ENCODE results near the gene NAA35. TPM values are rescaled to one million over a fixed set of nuclear protein-coding genes. Genes with fewer than 3 reads are reported as not detected.

The NAA35 gene
- total and polyA plus RNA-seq, 2 experiments from 2014 or later: 19.7 to 22.0 TPM

DNA sequence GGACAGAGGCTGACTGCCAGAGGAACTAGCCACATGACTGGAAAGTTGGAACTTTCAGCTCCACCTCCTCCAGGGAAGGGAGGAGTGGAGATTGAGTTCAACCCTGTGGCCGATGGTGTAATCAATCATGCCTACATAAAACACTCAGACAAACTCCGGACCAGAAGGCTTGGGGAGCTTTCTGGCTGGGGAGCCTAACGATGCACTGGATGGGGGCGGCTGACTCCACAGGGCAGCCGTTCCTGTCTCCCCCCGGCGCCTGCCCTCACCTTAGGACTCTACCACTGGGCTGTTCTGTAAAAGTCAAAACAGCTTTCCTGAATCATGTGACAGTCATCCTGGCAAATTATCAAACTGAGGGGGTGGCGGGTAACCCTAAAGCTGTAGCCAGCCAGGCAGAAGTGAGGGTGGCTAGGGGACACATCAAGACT is 100.4 kb downstream of the NAA35 start:
- H3K9me3 ChIP-seq (ENCODE audit: low read depth): no peaks in the 10 kb centered on the region
- TF ChIP-seq EZH2phosphoT487 (IDR thresholded peaks at IDR 0.05; ENCODE audit: insufficient read depth, low read depth): no peak
- no peak for TF ChIP-seq EZH2 (IDR thresholded peaks at IDR 0.05; ENCODE audit: insufficient read depth, poor library complexity, severe bottlenecking)
- no peaks in the 10 kb centered on the region for H4K20me1 ChIP-seq (ENCODE audit: insufficient read depth)
- no peaks in the 10 kb centered on the region for H3K27me3 ChIP-seq (replicated peaks; ENCODE audit: insufficient read depth)
- no peaks in the 10 kb centered on the region for H3K79me2 ChIP-seq (ENCODE audit: insufficient read depth)
- 10 to 11% methylated on average over 8 of the region's 8 CpGs for WGBS, 2 experiments (ENCODE audit: low coverage in 1 of 2, low lambda C conversion rate in 2 of 2, missing lambda C conversion rate in 2 of 2)
- H3K36me3 ChIP-seq (ENCODE audit: low read depth): no peaks in the 10 kb centered on the region
- peak overlapping the region; percentile 52 for H3K4me2 ChIP-seq (ENCODE audit: unreplicated experiment)
- peak overlapping the region; percentile 48 for H3K4me3 ChIP-seq
- peak overlapping the region; percentile 63 for H2AFZ ChIP-seq
- in situ Hi-C loops (cut with MboI): no loop called here
- no peak overlapping the region for H3K27ac ChIP-seq
- peaks cover 15% of the 10 kb centered on the region; the same call in 1 of the 2 replicates for H3F3A ChIP-seq (ENCODE audit: insufficient read depth)
- H3K9me2 ChIP-seq (ENCODE audit: insufficient read depth): no peaks in the 10 kb centered on the region
- H3K4me1 ChIP-seq (ENCODE audit: insufficient read depth): peaks cover 9% of the 10 kb centered on the region
- DNase-seq: peak; percentile 68
- H3K9ac ChIP-seq: peak overlapping the region; percentile 45; the same call in 1 of the 2 replicates

DNA sequence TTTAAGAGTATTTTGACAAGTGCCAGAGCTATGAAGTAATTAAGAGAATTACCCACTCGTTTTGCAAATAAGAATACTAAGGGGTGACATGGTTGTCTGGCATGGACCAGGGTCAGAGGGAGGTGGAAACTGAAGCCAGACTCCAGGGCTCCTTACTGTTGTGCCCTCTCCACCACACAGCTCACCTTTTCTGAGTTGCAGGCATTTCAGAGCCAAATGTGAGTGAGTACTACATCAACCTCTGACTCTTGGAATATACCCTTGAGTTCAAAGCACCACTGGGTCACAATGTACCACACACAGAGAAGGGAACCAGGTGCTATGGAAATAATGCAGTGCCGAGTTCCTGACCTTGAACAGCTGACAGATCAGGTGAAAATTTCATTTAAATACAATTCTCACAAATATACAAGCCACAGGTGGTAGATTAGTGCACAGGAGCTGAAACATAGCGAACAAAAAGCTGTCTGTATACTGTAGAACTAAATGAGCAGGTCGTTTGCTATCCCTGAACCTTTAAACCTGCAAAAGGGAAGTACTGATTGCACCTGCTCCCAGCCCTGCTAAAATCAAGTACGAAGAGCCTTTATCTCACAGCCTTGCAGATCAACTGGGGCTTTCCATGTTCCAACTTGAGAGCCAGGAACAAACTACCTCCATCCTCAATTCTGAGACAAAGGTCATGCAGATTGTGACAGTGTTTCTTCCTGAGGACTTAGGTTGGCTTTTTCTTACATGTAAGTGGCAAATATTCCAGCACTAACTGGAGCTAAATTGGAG is 101.4 kb downstream of the NAA35 start:
- TF ChIP-seq EZH2 (IDR thresholded peaks at IDR 0.05; ENCODE audit: insufficient read depth, poor library complexity, severe bottlenecking) (no peak), EZH2phosphoT487 (IDR thresholded peaks at IDR 0.05; ENCODE audit: insufficient read depth, low read depth) (no peak)
- Histone ChIP-seq H3K9me2 (ENCODE audit: insufficient read depth) (no peaks in the 10 kb centered on the region), H3K4me2 (ENCODE audit: unreplicated experiment) (no peak overlapping the region), H4K20me1 (ENCODE audit: insufficient read depth) (no peaks in the 10 kb centered on the region), H3F3A (ENCODE audit: insufficient read depth) (peaks cover 15% of the 10 kb centered on the region; the same call in 1 of the 2 replicates), H3K79me2 (ENCODE audit: insufficient read depth) (no peaks in the 10 kb centered on the region), H2AFZ (no peak overlapping the region), H3K9me3 (ENCODE audit: low read depth) (no peaks in the 10 kb centered on the region), H3K9ac (no peak overlapping the region), H3K4me3 (no peak overlapping the region), H3K27me3 (replicated peaks; ENCODE audit: insufficient read depth) (no peaks in the 10 kb centered on the region), H3K4me1 (ENCODE audit: insufficient read depth) (peaks cover 9% of the 10 kb centered on the region), H3K36me3 (ENCODE audit: low read depth) (no peaks in the 10 kb centered on the region), H3K27ac (no peak overlapping the region)
- in situ Hi-C loops (cut with MboI): no loop called here
- peak; percentile 8 for DNase-seq
- 61 to 66% methylated on average over 5 of the region's 5 CpGs for WGBS, 2 experiments (ENCODE audit: low coverage in 1 of 2, low lambda C conversion rate in 2 of 2, missing lambda C conversion rate in 2 of 2)

DNA sequence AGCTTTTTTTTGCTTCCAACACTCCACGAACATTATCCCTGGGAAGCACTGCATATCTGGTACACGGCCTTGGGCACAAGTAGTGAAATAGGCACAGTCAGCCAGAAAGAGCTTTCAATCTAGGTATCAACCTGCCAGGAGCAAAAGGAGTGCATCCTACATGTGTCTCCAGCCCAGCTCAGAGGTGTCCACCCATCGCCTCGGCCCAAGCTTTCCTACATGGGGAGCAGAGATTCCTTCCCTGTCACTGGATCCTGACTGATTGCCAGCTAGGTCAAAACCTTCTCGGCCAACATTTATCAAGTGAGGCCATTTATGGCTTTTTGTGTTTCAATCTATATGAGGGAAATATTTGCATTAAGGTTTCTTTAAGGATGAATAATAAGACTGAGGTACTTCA is 102.6 kb downstream of the NAA35 start:
- TF ChIP-seq EZH2 (IDR thresholded peaks at IDR 0.05; ENCODE audit: insufficient read depth, poor library complexity, severe bottlenecking): no peak
- no peak for TF ChIP-seq EZH2phosphoT487 (IDR thresholded peaks at IDR 0.05; ENCODE audit: insufficient read depth, low read depth)
- H3K9me2 ChIP-seq (ENCODE audit: insufficient read depth): no peaks in the 10 kb centered on the region
- H3K27ac ChIP-seq: no peak overlapping the region
- H4K20me1 ChIP-seq (ENCODE audit: insufficient read depth): no peaks in the 10 kb centered on the region
- no peaks in the 10 kb centered on the region for H3K9me3 ChIP-seq (ENCODE audit: low read depth)
- H3K4me3 ChIP-seq: no peak overlapping the region
- no peaks in the 10 kb centered on the region for H3K79me2 ChIP-seq (ENCODE audit: insufficient read depth)
- H3F3A ChIP-seq (ENCODE audit: insufficient read depth): peaks cover 12% of the 10 kb centered on the region; the same call in 1 of the 2 replicates
- H3K36me3 ChIP-seq (ENCODE audit: low read depth): no peaks in the 10 kb centered on the region
- no peak overlapping the region for H3K4me2 ChIP-seq (ENCODE audit: unreplicated experiment)
- H3K27me3 ChIP-seq (replicated peaks; ENCODE audit: insufficient read depth): no peaks in the 10 kb centered on the region
- H3K4me1 ChIP-seq (ENCODE audit: insufficient read depth): peaks cover 9% of the 10 kb centered on the region
- H3K9ac ChIP-seq: no peak overlapping the region
- no peak overlapping the region for H2AFZ ChIP-seq
- DNase-seq: no peak
- WGBS, 2 experiments (ENCODE audit: low coverage in 1 of 2, low lambda C conversion rate in 2 of 2, missing lambda C conversion rate in 2 of 2): 99 to 100% methylated on average over 5 of the region's 5 CpGs
- in situ Hi-C loops (cut with MboI): no loop called here

DNA sequence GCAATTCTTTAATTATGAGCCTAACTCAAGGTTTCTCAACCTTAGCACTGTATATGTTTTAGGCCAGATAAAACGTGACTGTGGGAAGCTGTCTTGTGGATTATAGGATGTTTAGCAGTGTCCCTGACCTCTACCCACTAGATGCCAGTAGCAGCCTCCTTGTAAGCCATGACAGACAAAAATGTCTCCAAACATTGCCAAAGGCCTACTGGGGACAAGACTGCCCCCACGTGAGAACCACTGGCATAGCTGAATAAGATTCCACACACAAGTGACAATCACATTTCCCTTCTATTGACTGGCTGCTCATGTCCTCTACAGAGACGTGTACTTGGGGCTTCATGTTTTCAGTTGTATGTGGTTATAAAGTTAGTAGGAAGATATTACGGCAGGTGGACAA is 103.1 kb downstream of the NAA35 start:
- no peak overlapping the region for H3K4me2 ChIP-seq (ENCODE audit: unreplicated experiment)
- in situ Hi-C loops (cut with MboI): no loop called here
- H3F3A ChIP-seq (ENCODE audit: insufficient read depth): peaks cover 10% of the 10 kb centered on the region; the same call in 1 of the 2 replicates
- H3K36me3 ChIP-seq (ENCODE audit: low read depth): no peaks in the 10 kb centered on the region
- no peak overlapping the region for H3K27ac ChIP-seq
- DNase-seq: no peak
- no peak overlapping the region for H3K4me3 ChIP-seq
- H4K20me1 ChIP-seq (ENCODE audit: insufficient read depth): no peaks in the 10 kb centered on the region
- H3K9me2 ChIP-seq (ENCODE audit: insufficient read depth): no peaks in the 10 kb centered on the region
- H2AFZ ChIP-seq: no peak overlapping the region
- no peaks in the 10 kb centered on the region for H3K27me3 ChIP-seq (replicated peaks; ENCODE audit: insufficient read depth)
- H3K79me2 ChIP-seq (ENCODE audit: insufficient read depth): no peaks in the 10 kb centered on the region
- H3K4me1 ChIP-seq (ENCODE audit: insufficient read depth): peaks cover 9% of the 10 kb centered on the region
- H3K9me3 ChIP-seq (ENCODE audit: low read depth): no peaks in the 10 kb centered on the region
- 81 to 83% methylated on average over 4 of the region's 4 CpGs for WGBS, 2 experiments (ENCODE audit: low coverage in 1 of 2, low lambda C conversion rate in 2 of 2, missing lambda C conversion rate in 2 of 2)
- no peak for TF ChIP-seq EZH2 (IDR thresholded peaks at IDR 0.05; ENCODE audit: insufficient read depth, poor library complexity, severe bottlenecking)
- no peak for TF ChIP-seq EZH2phosphoT487 (IDR thresholded peaks at IDR 0.05; ENCODE audit: insufficient read depth, low read depth)
- H3K9ac ChIP-seq: no peak overlapping the region

All from GM23248 (cell line).